HepG2 (cell line): ENCODE data around the gene PPP1R9B. TPM values are rescaled to one million over a fixed set of nuclear protein-coding genes. Genes with fewer than 3 reads are reported as not detected.

Experiments
- AHR ChIP-seq: IDR thresholded peaks from 2 replicates; pipeline ENCODE4 v1.6.1; 2018; ENCODE audit warnings: missing genetic modification reagents, missing compliant biosample characterization
- BRCA1 ChIP-seq: sonication (generic); formaldehyde crosslinking; IDR thresholded peaks from 2 replicates; pipeline ENCODE4 v1.4.0; 2020; ENCODE audit warnings: missing genetic modification reagents
- CEBPZ ChIP-seq: IDR thresholded peaks from 2 replicates; pipeline ENCODE4 v1.6.1; 2012; ENCODE audit warnings: low read length, improper control_type of control experiment
- ELK4 ChIP-seq: sonication (generic); formaldehyde crosslinking; IDR thresholded peaks from 2 replicates; pipeline ENCODE4 v1.9.0; 2021; ENCODE audit warnings: missing genetic modification reagents, borderline replicate concordance
- HINFP ChIP-seq: sonication (generic); formaldehyde crosslinking; IDR thresholded peaks from 2 replicates; pipeline ENCODE4 v1.4.0; 2020; ENCODE audit warnings: low read depth, mild to moderate bottlenecking, missing genetic modification reagents
- MXD4 ChIP-seq: IDR thresholded peaks from 2 replicates; pipeline ENCODE4 v1.6.1; 2016; ENCODE audit warnings: mild to moderate bottlenecking, missing biosample characterization, missing genetic modification reagents
- PATZ1 ChIP-seq: sonication (generic); formaldehyde crosslinking; IDR thresholded peaks from 2 replicates; pipeline ENCODE4 v1.4.0; 2020; ENCODE audit warnings: missing genetic modification reagents
- SIN3A ChIP-seq: IDR thresholded peaks from 2 replicates; pipeline ENCODE4 v1.6.1; 2011; ENCODE audit warnings: low read depth, mild to moderate bottlenecking, control low read depth, low read length, borderline replicate concordance
- SP2 ChIP-seq: sonication (generic); formaldehyde crosslinking; IDR thresholded peaks from 2 replicates; pipeline ENCODE4 v1.5.1; 2020; ENCODE audit warnings: mild to moderate bottlenecking, missing genetic modification reagents
- TEAD3 ChIP-seq: optimal IDR thresholded peaks from 2 replicates; pipeline ENCODE3; 2016; ENCODE audit warnings: borderline replicate concordance
- ZBTB14 ChIP-seq: sonication (generic); formaldehyde crosslinking; IDR thresholded peaks from 2 replicates; pipeline ENCODE4 v1.4.0; 2020; ENCODE audit warnings: missing genetic modification reagents
- ZMYM2 ChIP-seq: sonication (generic); formaldehyde crosslinking; IDR thresholded peaks from 2 replicates; pipeline ENCODE4 v1.8.0; 2022; ENCODE audit warnings: mild to moderate bottlenecking, missing genetic modification reagents
- ZMYM3 ChIP-seq: sonication (generic); formaldehyde crosslinking; IDR thresholded peaks from 2 replicates; pipeline ENCODE4 v1.5.1; 2020; ENCODE audit warnings: mild to moderate bottlenecking, missing genetic modification reagents
- ZNF367 ChIP-seq: sonication (generic); formaldehyde crosslinking; IDR thresholded peaks from 2 replicates; pipeline ENCODE4 v1.4.0; 2020; ENCODE audit warnings: missing genetic modification reagents, borderline replicate concordance
- ZNF580 ChIP-seq: IDR thresholded peaks from 2 replicates; pipeline ENCODE4 v1.6.1; 2016; ENCODE audit warnings: low read depth, borderline replicate concordance
- ZNF678 ChIP-seq: sonication (generic); formaldehyde crosslinking; IDR thresholded peaks from 2 replicates; pipeline ENCODE4 v1.4.0; 2020; ENCODE audit warnings: mild to moderate bottlenecking, missing genetic modification reagents
- ZNF703 ChIP-seq: sonication (generic); formaldehyde crosslinking; IDR thresholded peaks from 2 replicates; pipeline ENCODE4 v1.5.1; 2020; ENCODE audit warnings: missing genetic modification reagents, mild to moderate bottlenecking, moderate library complexity, borderline replicate concordance
- ZNF782 ChIP-seq: sonication (generic); formaldehyde crosslinking; IDR thresholded peaks from 2 replicates; pipeline ENCODE4 v1.4.0; 2020; ENCODE audit warnings: missing genetic modification reagents, mild to moderate bottlenecking, borderline replicate concordance
- polyA plus RNA-seq, 8 experiments: library from polyadenylated mRNA; depleted of rRNA in 3 of 8; stranded (reverse) in 7 of 8; unstranded in 1 of 8; fragments of >200 nt; fragmentation: Illumina TruSeq in 4 of 8; extraction: Trizol in 4 of 8; gene quantifications; 2 replicates each; pipeline versions ENCODE4 v1.2.1 to v1.2.3, GENCODE V29; 2011 to 2016; ENCODE audit warnings: low read depth in 4 of 8, missing spikeins in 1 of 8, mixed read lengths in 1 of 8; ENCODE audit not compliant: insufficient read depth in 1 of 8
- total RNA-seq, 5 experiments: library from RNA; depleted of rRNA; stranded (reverse); fragments of >200 nt; fragmentation: Illumina TruSeq; extraction: Trizol; gene quantifications; 2 replicates each; pipeline ENCODE4 v1.2.3, GENCODE V29; 2016; ENCODE audit warnings: low read depth in 1 of 5

The PPP1R9B gene
- total and polyA plus RNA-seq, 2 of the 13 experiments (the other 11 are each of a cell fraction or from before 2014, with no cell fraction given) = 9.4 to 15.8 TPM

GRCh38 chr17:50149417-50150353 lies 792 bp downstream of the PPP1R9B start (continued):
- TF ChIP-seq ZNF580 (CRISPR knock-in tag) = peak; percentile 8; the same call in 1 of the 2 replicates
- peak; percentile 52; the same call in 1 of the 2 replicates for TF ChIP-seq BRCA1 (CRISPR knock-in tag)
- TF ChIP-seq ZMYM2 (CRISPR knock-in tag) = 0 out of 2 replicates have a peak, but pooled peaks have one; percentile 53
- TF ChIP-seq ZNF367 (CRISPR knock-in tag) = no peak; the same call in 1 of the 2 replicates
- peak; percentile 22; the same call in 1 of the 2 replicates for TF ChIP-seq AHR (CRISPR knock-in tag)
- TF ChIP-seq CEBPZ = no peak
- peak; percentile 54; the same call in 1 of the 2 replicates for TF ChIP-seq ZBTB14
- no peak for TF ChIP-seq SP2 (CRISPR knock-in tag)
- peak; percentile 31; the same call in 1 of the 2 replicates for TF ChIP-seq PATZ1 (CRISPR knock-in tag)
- TF ChIP-seq MXD4 (CRISPR knock-in tag) = no peak; the same call in 1 of the 2 replicates
- TF ChIP-seq TEAD3 (CRISPR knock-in tag) = peak; percentile 5
- TF ChIP-seq ZNF782 (CRISPR knock-in tag) = no peak
- no peak for TF ChIP-seq SIN3A
- no peak for TF ChIP-seq ZNF678 (CRISPR knock-in tag)
- no peak for TF ChIP-seq ZMYM3 (CRISPR knock-in tag)
- no peak for TF ChIP-seq ZNF703
- TF ChIP-seq ELK4 (CRISPR knock-in tag) = 0 out of 2 replicates have a peak, but pooled peaks have one; percentile 26
- 0 out of 2 replicates have a peak, but pooled peaks have one; percentile 54 for TF ChIP-seq HINFP
